ENCODE data around the gene GDF9. TPM values are rescaled to one million over a fixed set of nuclear protein-coding genes. Genes with fewer than 3 reads are reported as not detected.
A peak's percentile ranks its signal among the peaks of the same experiment; 100 is the strongest.

GDF9 gene
- total and polyA plus RNA-seq, 9 donors = 0.20 to 0.93 (median 0.30) TPM; not detected in 2

- TF ChIP-seq POLR2A (IDR thresholded peaks at IDR 0.05) = no peak
- no peak for TF ChIP-seq EP300 (IDR thresholded peaks at IDR 0.05)
- no peak for TF ChIP-seq CTCF (IDR thresholded peaks at IDR 0.05)
- no peaks in the 10 kb centered on the region for H3K27me3 ChIP-seq
- no peak for DNase-seq
- no peaks in the 10 kb centered on the region for H3K9me3 ChIP-seq
- peaks cover 6% of the 10 kb centered on the region for H3K4me1 ChIP-seq (ENCODE audit: insufficient read depth)
- no peaks in the 10 kb centered on the region for H3K36me3 ChIP-seq
- H3K4me3 ChIP-seq = no peak overlapping the region
- H3K27ac ChIP-seq = no peak overlapping the region
- intact Hi-C loops (cut with DNase I) = loop anchor here in 2 of 4 donors (10.0 kb wide), 1 partner anchor 443 kb away; no protein-coding TSS in a partner anchor
- 93 to 97% (median 97%) methylated on average over 4 of the region's 4 CpGs for WGBS, 3 donors
These were observed 38.2 kb downstream of the GDF9 start for GRCh38 chr5:132827943-132828673.

GRCh38 chr5:132826424-132827082, 39.7 kb downstream of the GDF9 start:
- H3K36me3 ChIP-seq = no peaks in the 10 kb centered on the region
- DNase-seq = no peak
- TF ChIP-seq EP300 (IDR thresholded peaks at IDR 0.05) = no peak
- no peak for TF ChIP-seq POLR2A (IDR thresholded peaks at IDR 0.05)
- TF ChIP-seq CTCF (IDR thresholded peaks at IDR 0.05) = no peak
- no peaks in the 10 kb centered on the region for H3K9me3 ChIP-seq
- peaks cover 8% of the 10 kb centered on the region for H3K4me1 ChIP-seq (ENCODE audit: insufficient read depth)
- 71 to 80% (median 75%) methylated on average over 6 of the region's 6 CpGs for WGBS, 3 donors
- no peaks in the 10 kb centered on the region for H3K27me3 ChIP-seq
- no peak overlapping the region for H3K27ac ChIP-seq
- no peak overlapping the region for H3K4me3 ChIP-seq
- intact Hi-C loops (cut with DNase I) = loop anchor here in 2 of 4 donors (10.0 kb wide), 1 partner anchor 442 kb away; no protein-coding TSS in a partner anchor

- Histone ChIP-seq H3K27ac (no peak overlapping the region), H3K4me3 (no peak overlapping the region), H3K36me3 (no peaks in the 10 kb centered on the region), H3K9me3 (no peaks in the 10 kb centered on the region), H3K4me1 (ENCODE audit: insufficient read depth) (peaks cover 8% of the 10 kb centered on the region), H3K27me3 (no peaks in the 10 kb centered on the region)
- intact Hi-C loops (cut with DNase I) = loop anchor here in 2 of 4 donors (10.0 kb wide), 1 partner anchor 441 kb away; no protein-coding TSS in a partner anchor
- TF ChIP-seq CTCF (IDR thresholded peaks at IDR 0.05) (no peak), POLR2A (IDR thresholded peaks at IDR 0.05) (no peak), EP300 (IDR thresholded peaks at IDR 0.05) (no peak)
- peak in 1 of 5 donors; percentile 23 for DNase-seq
- 56 to 87% (median 75%) methylated on average over 43 of the region's 43 CpGs for WGBS, 3 donors
These were observed 40.4 kb downstream of the GDF9 start for GRCh38 chr5:132825834-132826391.

GRCh38 chr5:132825033-132825833, 41.0 kb downstream of the GDF9 start:
- 68 to 84% (median 77%) methylated on average over 62 to 71 of the region's 71 CpGs for WGBS, 3 donors
- no peaks in the 10 kb centered on the region for H3K9me3 ChIP-seq
- DNase-seq = peak in 1 of 5 donors; percentile 19
- H3K27me3 ChIP-seq = no peaks in the 10 kb centered on the region
- H3K4me1 ChIP-seq (ENCODE audit: insufficient read depth) = peaks cover 8% of the 10 kb centered on the region
- TF ChIP-seq POLR2A (IDR thresholded peaks at IDR 0.05) = no peak
- no peak for TF ChIP-seq EP300 (IDR thresholded peaks at IDR 0.05)
- TF ChIP-seq CTCF (IDR thresholded peaks at IDR 0.05) = no peak
- intact Hi-C loops (cut with DNase I) = loop anchor here in 2 of 4 donors (10.0 kb wide), 1 partner anchor 440 kb away; no protein-coding TSS in a partner anchor
- H3K36me3 ChIP-seq = no peaks in the 10 kb centered on the region
- no peak overlapping the region for H3K27ac ChIP-seq
- H3K4me3 ChIP-seq = no peak overlapping the region
